ENCODE measurements around the gene ARHGEF28. TPM values are rescaled to one million over a fixed set of nuclear protein-coding genes. Genes with fewer than 3 reads are reported as not detected.
A peak's percentile ranks its signal among the peaks of the same experiment; 100 is the strongest.

The ARHGEF28 gene
- total RNA-seq, 1 experiment from 2014 or later, result 0.57 TPM

- H2AFZ ChIP-seq (ENCODE audit: low read length), result no peak overlapping the region
- no peak for DNase-seq
Observed at GRCh38 chr5:73826301-73827105, 200.5 kb downstream of the ARHGEF28 start.

More at GRCh38 chr5:73826301-73827105, 200.5 kb downstream of the ARHGEF28 start:
- Histone ChIP-seq H2BK15ac (ENCODE audit: low read depth, low read length) (no peak overlapping the region), H3K18ac (ENCODE audit: insufficient read length, low read depth, low read length) (no peak overlapping the region), H3K27ac (ENCODE audit: insufficient read length, low read depth, low read length) (no peak overlapping the region), H3K4me2 (ENCODE audit: insufficient read depth, insufficient read length, low read length) (no peak overlapping the region), H4K20me1 (ENCODE audit: control insufficient read depth, insufficient read depth, insufficient read length) (no peaks in the 10 kb centered on the region), H3K9ac (ENCODE audit: extremely low read depth, insufficient read length, low read length) (peak overlapping the region; percentile 14), H3K56ac (ENCODE audit: insufficient read length, low read depth, low read length) (no peak overlapping the region), H2AK5ac (ENCODE audit: insufficient read length, low read length) (no peak overlapping the region), H4K5ac (ENCODE audit: insufficient read length, low read depth, low read length) (no peak overlapping the region), H4K8ac (replicated peaks; ENCODE audit: insufficient read length, low read depth, low read length) (no peak overlapping the region), H3T11ph (ENCODE audit: low read length) (no peak overlapping the region), H3K9me3 (ENCODE audit: control insufficient read depth, low read depth, low read length) (no peaks in the 10 kb centered on the region), H2BK120ac (ENCODE audit: low read depth, low read length, poor library complexity, severe bottlenecking) (no peak overlapping the region), H2BK12ac (ENCODE audit: insufficient read length, low read depth, low read length) (no peak overlapping the region), H3K23me2 (ENCODE audit: insufficient read length, low read depth, low read length, poor library complexity, severe bottlenecking) (no peaks in the 10 kb centered on the region), H4K91ac (ENCODE audit: insufficient read length, low read depth, low read length) (no peak overlapping the region), H3K4ac (ENCODE audit: low read depth, low read length) (no peak overlapping the region), H3K79me1 (ENCODE audit: insufficient read depth, low read depth, low read length, poor library complexity, severe bottlenecking) (no peaks in the 10 kb centered on the region), H3K79me2 (ENCODE audit: insufficient read depth, low read length) (no peaks in the 10 kb centered on the region), H2BK20ac (ENCODE audit: low read depth, low read length, poor library complexity, severe bottlenecking) (no peak overlapping the region), H3K4me1 (ENCODE audit: insufficient read depth, low read length) (peaks cover 6% of the 10 kb centered on the region; the same call in 1 of the 2 replicates), H3K23ac (ENCODE audit: insufficient read length, low read depth, low read length) (no peak overlapping the region), H3K27me3 (ENCODE audit: insufficient read depth, low read length) (no peaks in the 10 kb centered on the region), H2BK5ac (ENCODE audit: insufficient read length, low read length) (no peak overlapping the region), H3K14ac (ENCODE audit: insufficient read depth, low read length) (no peak overlapping the region)
- no peaks in the 10 kb centered on the region for H3K9me3 Mint-ChIP-seq
- WGBS (ENCODE audit: extremely low coverage, insufficient read length, low lambda C conversion rate), result no CpG with 5 or more reads among the region's 7 CpGs
- no peaks in the 10 kb centered on the region for H3K27me3 Mint-ChIP-seq (ENCODE audit: low read depth)
- no peaks in the 10 kb centered on the region for H3K4me1 Mint-ChIP-seq
- no peak overlapping the region for H3K27ac Mint-ChIP-seq
- no peaks in the 10 kb centered on the region for H3K36me3 Mint-ChIP-seq (ENCODE audit: insufficient read depth in 1 of 3, low read depth in 3 of 3)
- TF ChIP-seq CTCF (conservative IDR thresholded peaks at IDR 0.05), result no peak
- H3K4me3 Mint-ChIP-seq, result no peak overlapping the region
